ENCODE measurements around the gene TSPAN9. TPM values are rescaled to one million over a fixed set of nuclear protein-coding genes. Genes with fewer than 3 reads are reported as not detected.

The TSPAN9 gene
- total RNA-seq, 1 experiment from 2014 or later: 13.4 TPM

- BruUV-seq (replicated peaks): no TSS peak
- Mint-ChIP-seq H3K36me3 (ENCODE audit: insufficient read depth, unreplicated experiment) (no peaks in the 10 kb centered on the region), H3K4me3 (ENCODE audit: unreplicated experiment) (no peak overlapping the region), H3K4me1 (ENCODE audit: insufficient read depth, unreplicated experiment) (peaks cover 26% of the 10 kb centered on the region), H3K9me3 (ENCODE audit: unreplicated experiment) (no peaks in the 10 kb centered on the region), H3K27me3 (ENCODE audit: insufficient read depth, unreplicated experiment) (no peaks in the 10 kb centered on the region), H3K27ac (ENCODE audit: low read depth, unreplicated experiment) (no peak overlapping the region)
- TF ChIP-seq, protein P1, sequence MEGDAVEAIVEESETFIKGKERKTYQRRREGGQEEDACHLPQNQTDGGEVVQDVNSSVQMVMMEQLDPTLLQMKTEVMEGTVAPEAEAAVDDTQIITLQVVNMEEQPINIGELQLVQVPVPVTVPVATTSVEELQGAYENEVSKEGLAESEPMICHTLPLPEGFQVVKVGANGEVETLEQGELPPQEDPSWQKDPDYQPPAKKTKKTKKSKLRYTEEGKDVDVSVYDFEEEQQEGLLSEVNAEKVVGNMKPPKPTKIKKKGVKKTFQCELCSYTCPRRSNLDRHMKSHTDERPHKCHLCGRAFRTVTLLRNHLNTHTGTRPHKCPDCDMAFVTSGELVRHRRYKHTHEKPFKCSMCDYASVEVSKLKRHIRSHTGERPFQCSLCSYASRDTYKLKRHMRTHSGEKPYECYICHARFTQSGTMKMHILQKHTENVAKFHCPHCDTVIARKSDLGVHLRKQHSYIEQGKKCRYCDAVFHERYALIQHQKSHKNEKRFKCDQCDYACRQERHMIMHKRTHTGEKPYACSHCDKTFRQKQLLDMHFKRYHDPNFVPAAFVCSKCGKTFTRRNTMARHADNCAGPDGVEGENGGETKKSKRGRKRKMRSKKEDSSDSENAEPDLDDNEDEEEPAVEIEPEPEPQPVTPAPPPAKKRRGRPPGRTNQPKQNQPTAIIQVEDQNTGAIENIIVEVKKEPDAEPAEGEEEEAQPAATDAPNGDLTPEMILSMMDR (IDR thresholded peaks at IDR 0.05; ENCODE audit: unreplicated experiment): no peak
- no peak for DNase-seq (ENCODE audit: unreplicated experiment)
- intact Hi-C loops (cut with micrococcal nuclease): no loop called here
- ChIA-PET POLR2A (no interaction called here), CTCF (interaction anchor here (0.7 to 1.5 kb wide), 2 partner anchors 8 to 260 kb away, joined by 4 to 10 read pairs; no protein-coding TSS in a partner anchor)
Observed at GRCh38 chr12:3308063-3308462, 230.9 kb downstream of the TSPAN9 start.

- H3K4me1 Mint-ChIP-seq (ENCODE audit: insufficient read depth, unreplicated experiment): peaks cover 32% of the 10 kb centered on the region
- TF ChIP-seq, protein P1 (IDR thresholded peaks at IDR 0.05; ENCODE audit: unreplicated experiment): no peak
- no peaks in the 10 kb centered on the region for H3K36me3 Mint-ChIP-seq (ENCODE audit: insufficient read depth, unreplicated experiment)
- intact Hi-C loops (cut with micrococcal nuclease): no loop called here
- no peak overlapping the region for H3K4me3 Mint-ChIP-seq (ENCODE audit: unreplicated experiment)
- no peak for DNase-seq (ENCODE audit: unreplicated experiment)
- POLR2A ChIA-PET: interaction anchor here (1.1 kb wide), 1 partner anchor 475 kb away, joined by 3 read pairs; no protein-coding TSS in a partner anchor
- no TSS peak for BruUV-seq (replicated peaks)
- H3K9me3 Mint-ChIP-seq (ENCODE audit: unreplicated experiment): no peaks in the 10 kb centered on the region
- H3K27ac Mint-ChIP-seq (ENCODE audit: low read depth, unreplicated experiment): no peak overlapping the region
- no peaks in the 10 kb centered on the region for H3K27me3 Mint-ChIP-seq (ENCODE audit: insufficient read depth, unreplicated experiment)
- CTCF ChIA-PET: interaction anchor here (0.7 to 1.5 kb wide), 2 partner anchors 8 to 259 kb away, joined by 4 to 10 read pairs; no protein-coding TSS in a partner anchor
Observed at GRCh38 chr12:3308609-3309008, 231.4 kb downstream of the TSPAN9 start.

DNA sequence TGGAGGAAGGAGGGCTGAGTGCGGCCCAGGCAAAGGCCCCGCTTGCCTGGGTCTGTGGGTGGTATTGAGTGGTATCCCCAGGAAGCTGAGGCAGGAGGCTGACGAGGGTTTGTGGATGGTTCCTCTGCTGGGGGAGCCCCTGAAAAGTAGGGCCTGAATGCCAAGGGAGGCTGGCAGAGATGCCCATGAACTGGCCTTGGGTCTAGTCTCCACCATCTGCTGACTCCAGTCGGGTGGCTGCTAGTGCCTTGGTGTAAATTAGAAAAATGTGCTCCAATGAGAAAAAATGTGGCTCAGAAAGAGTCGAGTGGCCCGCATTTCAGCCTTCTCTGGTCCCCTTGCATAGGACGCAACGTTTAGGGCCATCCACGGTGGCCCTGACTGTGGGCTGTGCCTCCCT lies 232.6 kb downstream of the TSPAN9 start:
- H3K27ac Mint-ChIP-seq (ENCODE audit: low read depth, unreplicated experiment): no peak overlapping the region
- intact Hi-C loops (cut with micrococcal nuclease): no loop called here
- POLR2A ChIA-PET: interaction anchor here (0.5 to 0.6 kb wide), 2 partner anchors 516 to 1618 kb away, joined by 3 read pairs; no protein-coding TSS in a partner anchor
- no peaks in the 10 kb centered on the region for H3K9me3 Mint-ChIP-seq (ENCODE audit: unreplicated experiment)
- no peak for DNase-seq (ENCODE audit: unreplicated experiment)
- no peak overlapping the region for H3K4me3 Mint-ChIP-seq (ENCODE audit: unreplicated experiment)
- H3K27me3 Mint-ChIP-seq (ENCODE audit: insufficient read depth, unreplicated experiment): no peaks in the 10 kb centered on the region
- no TSS peak for BruUV-seq (replicated peaks)
- CTCF ChIA-PET: interaction anchor here (1.5 kb wide), 1 partner anchor 9 kb away, joined by 10 read pairs; no protein-coding TSS in a partner anchor
- peaks cover 35% of the 10 kb centered on the region for H3K4me1 Mint-ChIP-seq (ENCODE audit: insufficient read depth, unreplicated experiment)
- TF ChIP-seq, protein P1 (IDR thresholded peaks at IDR 0.05; ENCODE audit: unreplicated experiment): no peak
- no peaks in the 10 kb centered on the region for H3K36me3 Mint-ChIP-seq (ENCODE audit: insufficient read depth, unreplicated experiment)

DNA sequence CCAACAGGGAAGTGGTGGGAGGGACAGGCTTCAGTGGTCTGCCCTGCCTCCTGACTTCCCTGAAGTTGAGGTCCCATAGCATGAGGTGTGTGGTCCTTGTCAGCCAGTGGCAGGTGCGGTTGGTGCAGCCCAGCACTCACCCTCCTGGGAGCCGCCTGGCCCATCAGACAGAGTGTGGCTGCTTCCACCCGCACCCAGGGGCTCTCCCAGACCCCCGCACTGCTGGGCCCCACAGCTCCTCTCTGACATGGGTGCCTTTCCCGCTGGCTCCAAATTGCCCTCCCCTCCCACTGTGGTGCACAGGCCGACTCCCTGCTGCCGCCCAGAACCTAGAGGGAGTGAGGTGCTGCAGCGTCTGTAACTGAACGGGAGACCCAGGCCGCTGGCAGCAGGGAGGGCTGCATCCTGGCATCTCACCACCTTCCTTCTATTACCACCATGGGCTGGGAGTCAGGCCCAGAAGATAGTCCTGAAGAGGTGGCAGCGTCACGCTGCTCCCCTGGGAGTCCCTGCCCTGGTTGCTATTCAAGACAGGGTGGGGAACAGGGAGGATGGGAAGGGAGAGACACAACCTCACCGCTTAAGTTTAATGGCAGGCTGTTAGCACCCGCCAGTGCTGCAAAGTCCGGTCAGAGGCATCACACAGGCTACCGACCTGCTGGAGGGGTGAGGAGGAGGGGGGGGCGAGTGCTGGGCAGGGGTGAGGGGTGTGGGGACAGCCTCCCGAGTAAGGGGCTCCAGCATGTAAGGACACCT lies 233.3 kb downstream of the TSPAN9 start:
- POLR2A ChIA-PET: interaction anchor here (0.5 to 1.6 kb wide), 3 partner anchors 10 to 1619 kb away, joined by 3 to 8 read pairs (median 3); no protein-coding TSS in a partner anchor
- no TSS peak for BruUV-seq (replicated peaks)
- Mint-ChIP-seq H3K36me3 (ENCODE audit: insufficient read depth, unreplicated experiment) (no peaks in the 10 kb centered on the region), H3K4me3 (ENCODE audit: unreplicated experiment) (no peak overlapping the region), H3K4me1 (ENCODE audit: insufficient read depth, unreplicated experiment) (peaks cover 40% of the 10 kb centered on the region), H3K9me3 (ENCODE audit: unreplicated experiment) (no peaks in the 10 kb centered on the region), H3K27ac (ENCODE audit: low read depth, unreplicated experiment) (no peak overlapping the region), H3K27me3 (ENCODE audit: insufficient read depth, unreplicated experiment) (no peaks in the 10 kb centered on the region)
- TF ChIP-seq, protein P1 (IDR thresholded peaks at IDR 0.05; ENCODE audit: unreplicated experiment): no peak
- intact Hi-C loops (cut with micrococcal nuclease): no loop called here
- DNase-seq (ENCODE audit: unreplicated experiment): no peak
- CTCF ChIA-PET: interaction anchor here (0.6 to 7.6 kb wide), 5 partner anchors 9 to 493 kb away, joined by 4 to 135 read pairs (median 5); no protein-coding TSS in a partner anchor

Measured in MCF 10A (cell line).